H1 (cell line): ENCODE data around the gene AIG1. TPM values are rescaled to one million over a fixed set of nuclear protein-coding genes. Genes with fewer than 3 reads are reported as not detected.

Source experiments
- CTCF ChIA-PET: fragments of 300-600 bp; sonication (Branson Sonifier 250); formaldehyde crosslinking; loops from one replicate; lab custom pipeline; 2021; ENCODE audit not compliant: partially characterized antibody; lab: Charles Lee
- POLR2A ChIA-PET: fragments of 300-600 bp; sonication (Branson Sonifier 250); formaldehyde crosslinking; loops from one replicate; lab custom pipeline; 2021; ENCODE audit warnings: inconsistent platforms; ENCODE audit not compliant: partially characterized antibody; lab: Charles Lee
- DNase-seq, 2 experiments: peaks; one replicate each; pipeline versions ENCODE4 v3.0.0 to v3.0.0-alpha.2; 2010 to 2022; ENCODE audit warnings: low spot score in 2 of 2, low read depth in 1 of 2, mixed read lengths in 1 of 2
- FAIRE-seq: peaks from 2 replicates; lab custom pipeline; 2011; peaks lifted over from hg19 to GRCh38; lab: Jason Lieb, UNC
- H2AFZ ChIP-seq: 2 replicates; pipeline ENCODE4 v1.8.1; 2012; ENCODE audit warnings: low read length, inconsistent platforms
- H2AK5ac ChIP-seq: 2 replicates; pipeline ENCODE4 v1.6.1; 2013; ENCODE audit warnings: low read depth, low read length
- H2BK120ac ChIP-seq: replicated peaks from 2 replicates; pipeline ENCODE3; 2013; ENCODE audit warnings: low read depth, low read length, inconsistent platforms
- H2BK12ac ChIP-seq: 2 replicates; pipeline ENCODE4 v1.6.1; 2013; ENCODE audit warnings: low read depth, low read length
- H2BK15ac ChIP-seq: 2 replicates; pipeline ENCODE4 v1.6.1; 2013; ENCODE audit warnings: low read length
- H2BK20ac ChIP-seq: 2 replicates; pipeline ENCODE4 v1.6.1; 2013; ENCODE audit warnings: low read length
- H2BK5ac ChIP-seq: 2 replicates; pipeline ENCODE4 v1.6.1; 2013; ENCODE audit warnings: low read depth, low read length
- H3K14ac ChIP-seq: 2 replicates; pipeline ENCODE4 v1.6.1; 2013; ENCODE audit warnings: inconsistent platforms; ENCODE audit not compliant: insufficient read length
- H3K18ac ChIP-seq: 2 replicates; pipeline ENCODE4 v1.6.1; 2013; ENCODE audit warnings: low read length; ENCODE audit errors: extremely low read depth
- H3K23ac ChIP-seq: 2 replicates; pipeline ENCODE4 v1.6.1; 2013; ENCODE audit warnings: inconsistent platforms; ENCODE audit not compliant: insufficient read length
- H3K23me2 ChIP-seq: 2 replicates; pipeline ENCODE4 v1.6.1; 2013; ENCODE audit warnings: low read depth, low read length
- H3K27ac ChIP-seq: 2 replicates; pipeline ENCODE4 v1.6.1; 2011; ENCODE audit warnings: low read depth, low read length, inconsistent platforms
- H3K27me3 ChIP-seq, 4 experiments: replicated peaks in 1 of 4; 1 replicate in 1 of 4; 2 replicates in 3 of 4; pipeline versions ENCODE4 v1.6.1 to v1.8.1; 2011 to 2013; ENCODE audit warnings: low read length in 3 of 4, mild to moderate bottlenecking in 3 of 4, inconsistent platforms in 2 of 4, mixed read lengths in 2 of 4, moderate library complexity in 1 of 4; ENCODE audit not compliant: control insufficient read depth in 3 of 4, insufficient read depth in 3 of 4; ENCODE audit errors: extremely low read depth in 1 of 4
- H3K36me3 ChIP-seq, 4 experiments: 2 replicates each; pipeline versions ENCODE4 v1.6.1 to v1.8.1; 2011 to 2013; ENCODE audit warnings: mild to moderate bottlenecking in 4 of 4, low read length in 3 of 4, moderate library complexity in 2 of 4, control low read depth in 1 of 4, inconsistent platforms in 1 of 4; ENCODE audit not compliant: insufficient read depth in 4 of 4, control insufficient read depth in 2 of 4
- H3K4ac ChIP-seq: replicated peaks from 2 replicates; pipeline ENCODE3; 2013; ENCODE audit warnings: low read length, low read depth, mixed read lengths, inconsistent platforms; ENCODE audit not compliant: insufficient read length
- H3K4me1 ChIP-seq, 4 experiments: replicated peaks in 1 of 4; 1 replicate in 1 of 4; 2 replicates in 3 of 4; pipeline versions ENCODE4 v1.6.1 to v1.8.1; 2011 to 2013; ENCODE audit warnings: low read length in 3 of 4, inconsistent platforms in 2 of 4, mixed read lengths in 1 of 4; ENCODE audit not compliant: insufficient read depth in 4 of 4, control insufficient read depth in 3 of 4
- H3K4me2 ChIP-seq, 2 experiments: 2 replicates each; pipeline versions ENCODE4 v1.6.1 to v1.8.1; 2011 to 2013; ENCODE audit warnings: low read depth in 2 of 2, low read length in 2 of 2, control low read depth in 1 of 2, inconsistent platforms in 1 of 2, mild to moderate bottlenecking in 1 of 2; ENCODE audit not compliant: insufficient read depth in 1 of 2
- H3K4me3 ChIP-seq, 4 experiments: fragments of 200-600, 300-600 bp in 1 of 4; sonication (generic), shearing (Covaris generic), sonication (Bioruptor Twin) in 1 of 4; 2 replicates each; pipeline versions ENCODE4 v1.5.1 to v1.8.1; 2011 to 2016; ENCODE audit warnings: low read length in 4 of 4, low read depth in 3 of 4, control low read depth in 2 of 4, inconsistent platforms in 2 of 4, mild to moderate bottlenecking in 2 of 4, mixed read lengths in 1 of 4, moderate library complexity in 1 of 4; ENCODE audit not compliant: insufficient read depth in 2 of 4; ENCODE audit errors: extremely low read depth in 1 of 4
- H3K56ac ChIP-seq: replicated peaks from 2 replicates; pipeline ENCODE3; 2013; ENCODE audit warnings: low read depth, mild to moderate bottlenecking, mixed read lengths, low read length, inconsistent platforms; ENCODE audit not compliant: insufficient read length
- H3K79me1 ChIP-seq: 2 replicates; pipeline ENCODE4 v1.6.1; 2013; ENCODE audit warnings: low read depth, low read length, control low read depth
- H3K79me2 ChIP-seq, 2 experiments: 2 replicates each; pipeline versions ENCODE4 v1.6.1 to v1.8.1; 2012 to 2013; ENCODE audit warnings: low read length in 2 of 2, mild to moderate bottlenecking in 2 of 2, inconsistent platforms in 1 of 2; ENCODE audit not compliant: insufficient read depth in 2 of 2, control insufficient read depth in 1 of 2
- H3K9ac ChIP-seq, 4 experiments: replicated peaks in 1 of 4; 1 replicate in 1 of 4; 2 replicates in 3 of 4; pipeline versions ENCODE4 v1.6.1 to v1.8.1; 2011 to 2013; ENCODE audit warnings: low read depth in 3 of 4, low read length in 3 of 4, control low read depth in 2 of 4, mild to moderate bottlenecking in 2 of 4, moderate library complexity in 2 of 4, inconsistent platforms in 1 of 4; ENCODE audit errors: extremely low read depth in 1 of 4
- H3K9me3 ChIP-seq, 2 experiments: 2 replicates each; pipeline versions ENCODE4 v1.6.1 to v1.8.1; 2012 to 2013; ENCODE audit warnings: mild to moderate bottlenecking in 2 of 2, moderate library complexity in 2 of 2, control low read depth in 1 of 2, inconsistent platforms in 1 of 2, low read depth in 1 of 2, low read length in 1 of 2, mixed read lengths in 1 of 2; ENCODE audit not compliant: insufficient read depth in 2 of 2
- H4K20me1 ChIP-seq, 2 experiments: replicated peaks in 1 of 2; 2 replicates each; pipeline versions ENCODE3 to v1.8.1; 2011 to 2013; ENCODE audit warnings: inconsistent platforms in 2 of 2, low read length in 2 of 2, mild to moderate bottlenecking in 1 of 2; ENCODE audit not compliant: insufficient read depth in 2 of 2, control insufficient read depth in 1 of 2
- H4K5ac ChIP-seq: 2 replicates; pipeline ENCODE4 v1.6.1; 2013; ENCODE audit warnings: low read length, low read depth, mixed read lengths, inconsistent platforms; ENCODE audit not compliant: insufficient read length
- H4K8ac ChIP-seq: 2 replicates; pipeline ENCODE4 v1.8.0; 2013; ENCODE audit warnings: mild to moderate bottlenecking, moderate library complexity, low read length, inconsistent platforms; ENCODE audit not compliant: insufficient read depth; ENCODE audit errors: extremely low read depth
- H4K91ac ChIP-seq: replicated peaks from 2 replicates; pipeline ENCODE3; 2013; ENCODE audit warnings: low read length, mixed read lengths, inconsistent platforms; ENCODE audit not compliant: insufficient read length
- CTCF ChIP-seq, 3 experiments: IDR thresholded peaks; 1 replicate in 2 of 3; 2 replicates in 1 of 3; pipeline versions ENCODE4 v1.5.1 to v1.6.1; 2011; ENCODE audit warnings: low read length in 3 of 3, mild to moderate bottlenecking in 3 of 3, inconsistent platforms in 2 of 3, low read depth in 1 of 3, moderate library complexity in 1 of 3; ENCODE audit not compliant: insufficient read depth in 1 of 3; ENCODE audit errors: control extremely low read depth in 1 of 3
- SIRT6 ChIP-seq: IDR thresholded peaks from one replicate; pipeline ENCODE4 v1.7.1; 2012; ENCODE audit warnings: low read length, inconsistent platforms
- WGBS, 2 experiments: shearing (Covaris generic) in 1 of 2; methylation state at CpG; one replicate each; pipeline versions ENCODE4 v1.1.6 to v1.1.7; 2013 to 2015; ENCODE audit warnings: low lambda C conversion rate in 2 of 2, mixed read lengths in 2 of 2, inconsistent platforms in 1 of 2, low coverage in 1 of 2, missing lambda C conversion rate in 1 of 2; ENCODE audit not compliant: insufficient replicate concordance in 2 of 2, insufficient coverage in 1 of 2, insufficient read length in 1 of 2; ENCODE audit errors: extremely low coverage in 1 of 2, missing lambda C conversion rate in 1 of 2; 5-methylcytosine and 5-hydroxymethylcytosine counted together
- polyA plus RNA-seq, 7 experiments: library from polyadenylated mRNA; depleted of rRNA in 3 of 7; stranded (reverse) in 5 of 7; unstranded in 2 of 7; fragments of >200 nt in 5 of 7; fragments of 200-250 nt in 2 of 7; gene quantifications; 1 replicate in 5 of 7; 2 replicates in 1 of 7; 4 replicates in 1 of 7; pipeline versions ENCODE4 v1.2.1 to v1.2.3, GENCODE V29; 2011 to 2013; ENCODE audit warnings: missing spikeins in 2 of 7, mixed read lengths in 2 of 7
- total RNA-seq: library from RNA; stranded (reverse); fragmentation: NEBNext Ultra II Directional; extraction: Animal tissue kit (Norgen Biotek cat#: 25700); gene quantifications from 2 replicates; pipeline ENCODE4 v1.2.1, GENCODE V29; 2021
- TF ChIP-seq, protein P1 (sequence below): IDR thresholded peaks from 2 replicates; pipeline ENCODE4 v1.6.1; 2011; ENCODE audit warnings: low read depth, mild to moderate bottlenecking, low read length; ENCODE audit not compliant: insufficient read depth

Gene AIG1
- total and polyA plus RNA-seq, 2 of the 8 experiments (the other 6 are each of a cell fraction or from before 2014, with no cell fraction given): 56.6 to 58.4 TPM

GRCh38 chr6:143136647-143137046, 76.0 kb downstream of the AIG1 start:
- Histone ChIP-seq H3K4me3 (no peak overlapping the region), H3K23ac (no peak overlapping the region), H2BK120ac (no peak overlapping the region), H3K79me2 (no peaks in the 10 kb centered on the region), H3K4me2 (no peak overlapping the region), H2AFZ (no peak overlapping the region), H4K91ac (no peak overlapping the region), H2BK12ac (no peak overlapping the region), H3K9ac (no peak overlapping the region), H3K23me2 (no peaks in the 10 kb centered on the region), H3K36me3 (peaks cover 0 to 11% (median under 1%) of the 10 kb centered on the region in 4 experiments; a peak in 4 of 8 replicates), H2BK15ac (no peak overlapping the region), H4K8ac (no peak overlapping the region), H3K27me3 (no peaks in the 10 kb centered on the region), H3K56ac (no peak overlapping the region), H3K9me3 (no peaks in the 10 kb centered on the region; a peak in 1 of 4 replicates), H3K4ac (no peak overlapping the region), H2AK5ac (no peak overlapping the region), H3K4me1 (no peaks in the 10 kb centered on the region), H3K79me1 (no peaks in the 10 kb centered on the region), H4K5ac (no peak overlapping the region), H3K27ac (no peak overlapping the region), H4K20me1 (peaks cover 0 to 3% of the 10 kb centered on the region in 2 experiments), H3K18ac (no peak overlapping the region), H2BK20ac (no peak overlapping the region), H2BK5ac (no peak overlapping the region), H3K14ac (no peak overlapping the region)
- no peak for TF ChIP-seq SIRT6
- TF ChIP-seq CTCF (IDR thresholded peaks at IDR 0.05; ENCODE audit: control extremely low read depth in 1 of 3, insufficient read depth in 1 of 3, low read depth in 1 of 3, low read length in 3 of 3): peak in 1 of 3 experiments; percentile 12; a peak in 1 of 4 replicates
- TF ChIP-seq, protein P1, sequence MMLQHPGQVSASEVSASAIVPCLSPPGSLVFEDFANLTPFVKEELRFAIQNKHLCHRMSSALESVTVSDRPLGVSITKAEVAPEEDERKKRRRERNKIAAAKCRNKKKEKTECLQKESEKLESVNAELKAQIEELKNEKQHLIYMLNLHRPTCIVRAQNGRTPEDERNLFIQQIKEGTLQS: no peak
- ChIA-PET CTCF (interaction anchor here (1.2 kb wide), 1 partner anchor 19 kb away, joined by 3 read pairs; no protein-coding TSS in a partner anchor), POLR2A (no interaction called here)
- 90% methylated on average over 3 of the region's 3 CpGs; no CpG with 5 or more reads in 1 of the 2 experiments for WGBS, 2 experiments
- no peak for FAIRE-seq
- DNase-seq: no peak
